Measurements from ENCODE around the gene PSMC3IP.
"Not testable (repeated sequence)": the region's sequence is repeated elsewhere in the genome, so short reads cannot be mapped to it uniquely, and the experiment has no call there.

Gene PSMC3IP

GRCh38 chr17:42541041-42541833 lies 36.3 kb downstream of the PSMC3IP start:
- DNase-seq (ENCODE audit: low read depth in 4 of 4, low spot score in 1 of 4): no peak

DNA sequence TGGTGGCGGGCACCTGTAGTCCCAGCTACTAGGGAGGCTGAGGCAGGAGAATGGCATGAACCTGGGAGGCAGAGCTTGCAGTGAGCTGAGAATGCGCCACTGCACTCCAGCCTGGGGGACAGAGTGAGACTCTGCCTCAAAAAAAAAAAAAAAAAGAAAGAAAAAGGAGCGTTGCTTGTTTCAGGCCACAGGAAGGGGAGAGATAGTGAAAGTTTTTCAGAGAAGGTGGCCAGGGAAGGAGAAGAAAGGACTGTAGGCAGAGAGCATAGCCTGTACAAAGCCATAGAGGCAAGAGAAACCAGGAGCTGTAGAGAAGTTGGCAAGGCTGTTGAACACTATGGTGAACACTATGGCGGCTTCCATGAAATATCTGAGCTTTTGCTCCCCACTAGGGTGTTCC lies 37.0 kb downstream of the PSMC3IP start:
- not testable (repeated sequence) for DNase-seq (ENCODE audit: low read depth in 4 of 4, low spot score in 1 of 4)

DNA sequence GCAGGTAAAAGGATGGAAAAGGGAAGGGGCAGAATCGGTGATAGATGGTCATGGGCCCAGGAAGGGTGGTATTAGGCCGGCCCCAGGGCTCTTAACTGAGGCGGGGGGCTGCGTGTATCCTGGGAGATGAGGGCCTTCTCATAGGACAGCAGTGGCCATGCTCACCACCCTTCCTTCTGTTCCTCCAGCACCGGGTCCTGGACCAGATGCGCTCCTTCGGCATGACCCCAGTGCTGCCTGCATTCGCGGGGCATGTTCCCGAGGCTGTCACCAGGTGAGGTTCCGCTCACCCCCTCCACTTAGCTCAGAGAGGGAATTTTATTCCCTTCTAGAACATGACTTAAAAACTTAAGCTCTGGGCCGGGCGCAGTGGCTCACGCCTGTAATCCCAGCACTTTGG lies 39.0 kb downstream of the PSMC3IP start:
- DNase-seq (ENCODE audit: low read depth in 4 of 4, low spot score in 1 of 4): no peak

DNA sequence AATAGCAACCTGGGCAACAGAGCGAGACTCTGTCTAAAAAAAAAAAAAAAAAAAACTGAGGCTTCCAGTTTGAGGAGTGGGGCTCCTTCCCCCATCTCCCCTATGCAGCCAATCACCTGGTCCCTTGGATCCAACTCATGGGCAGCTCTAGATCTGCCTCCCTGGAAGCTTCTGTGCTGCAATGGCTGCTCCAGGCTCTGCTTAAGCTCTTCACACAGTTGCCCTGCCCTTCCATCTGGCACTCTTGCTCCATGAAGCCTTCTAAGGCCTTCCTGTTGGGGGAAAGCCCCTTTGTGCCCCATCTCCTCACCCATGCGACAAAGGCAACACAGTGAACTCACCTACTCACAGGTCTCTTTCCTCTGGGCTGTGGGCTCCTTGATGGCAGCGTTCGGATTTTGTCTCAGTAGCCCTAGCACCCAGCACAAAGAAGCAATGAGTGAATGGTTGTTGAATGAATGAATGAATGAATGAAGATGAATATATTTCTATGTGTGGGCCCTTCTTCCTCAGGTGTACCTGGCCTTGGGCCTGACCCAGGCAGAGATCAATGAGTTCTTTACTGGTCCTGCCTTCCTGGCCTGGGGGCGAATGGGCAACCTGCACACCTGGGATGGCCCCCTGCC lies 39.6 kb downstream of the PSMC3IP start:
- DNase-seq (ENCODE audit: low read depth in 4 of 4, low spot score in 1 of 4): no peak

GRCh38 chr17:42537156-42537805 lies 40.2 kb downstream of the PSMC3IP start:
- DNase-seq (ENCODE audit: low read depth in 4 of 4, low spot score in 1 of 4): no peak

- peak; percentile 51 to 74 (median 64) for DNase-seq (ENCODE audit: low read depth in 4 of 4, low spot score in 1 of 4)
These were observed 41.0 kb downstream of the PSMC3IP start for GRCh38 chr17:42536372-42537155.

DNA sequence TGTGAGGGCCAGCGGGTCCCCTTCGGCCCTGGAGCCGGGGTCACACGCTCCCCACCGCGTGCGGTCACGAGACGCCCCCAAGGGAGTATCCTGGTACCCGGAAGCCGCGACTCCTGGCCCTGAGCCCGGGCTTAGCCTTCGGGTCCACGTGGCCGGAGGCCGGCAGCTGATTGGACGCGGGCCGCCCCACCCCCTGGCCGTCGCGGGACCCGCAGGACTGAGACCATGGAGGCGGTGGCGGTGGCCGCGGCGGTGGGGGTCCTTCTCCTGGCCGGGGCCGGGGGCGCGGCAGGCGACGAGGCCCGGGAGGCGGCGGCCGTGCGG lies 41.5 kb downstream of the PSMC3IP start, which contains the start of gene NAGLU:
Gene NAGLU, plus strand, starts transcription at position 194 of the 324 bp plus-strand sequence. Its CDS starts 32 bp downstream, at position 226.
- DNase-seq (ENCODE audit: low read depth in 4 of 4, low spot score in 1 of 4): peak; percentile 60 to 87 (median 72)

GRCh38 chr17:42535155-42536047 lies 42.1 kb downstream of the PSMC3IP start:
- DNase-seq (ENCODE audit: low read depth in 4 of 4, low spot score in 1 of 4): no peak

DNA sequence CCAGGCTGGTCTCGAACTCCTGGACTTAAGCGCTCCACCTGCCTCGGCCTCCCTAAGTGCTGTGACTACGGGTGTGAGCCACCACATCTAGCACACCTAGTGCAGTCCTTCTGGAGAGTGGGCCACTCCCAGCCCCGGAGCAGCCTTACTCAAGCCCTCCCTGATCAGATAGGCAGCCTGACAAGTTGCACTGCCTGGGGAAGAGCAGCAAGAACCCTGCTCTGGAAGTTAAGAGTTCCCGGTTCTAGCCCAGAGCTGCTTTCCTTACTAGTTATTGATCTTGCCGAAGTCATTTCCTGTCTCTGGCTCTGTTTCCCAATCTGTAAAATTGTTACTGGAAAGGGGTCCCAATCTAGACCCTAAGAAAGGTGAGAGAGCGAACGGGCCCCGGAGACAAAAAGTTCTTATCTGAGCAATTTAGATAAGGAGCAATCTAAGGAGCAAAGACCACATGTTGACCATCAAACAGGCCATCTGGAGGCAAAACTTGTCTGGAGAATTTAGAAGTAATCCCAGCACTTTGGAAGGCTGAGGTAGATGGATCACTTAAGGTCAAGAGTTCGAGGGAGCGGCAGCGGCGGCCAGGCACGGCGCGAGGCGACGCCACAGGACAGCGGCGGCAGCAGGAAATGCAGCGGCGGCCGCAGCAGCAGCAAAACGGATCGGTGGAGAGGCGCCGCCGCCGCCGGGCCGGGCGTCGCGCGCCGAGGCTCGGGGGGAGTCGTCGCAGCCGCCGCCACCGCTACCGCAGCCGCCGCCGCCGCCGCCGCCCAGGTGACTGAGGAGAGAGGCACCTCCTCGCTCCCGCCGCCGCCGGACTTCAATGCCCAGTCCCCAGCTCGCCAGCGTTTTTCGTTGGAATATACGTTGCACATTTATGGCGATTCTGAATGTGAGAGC lies 45.8 kb downstream of the PSMC3IP start:
- no peak for DNase-seq (ENCODE audit: low read depth in 4 of 4, low spot score in 1 of 4)

DNA sequence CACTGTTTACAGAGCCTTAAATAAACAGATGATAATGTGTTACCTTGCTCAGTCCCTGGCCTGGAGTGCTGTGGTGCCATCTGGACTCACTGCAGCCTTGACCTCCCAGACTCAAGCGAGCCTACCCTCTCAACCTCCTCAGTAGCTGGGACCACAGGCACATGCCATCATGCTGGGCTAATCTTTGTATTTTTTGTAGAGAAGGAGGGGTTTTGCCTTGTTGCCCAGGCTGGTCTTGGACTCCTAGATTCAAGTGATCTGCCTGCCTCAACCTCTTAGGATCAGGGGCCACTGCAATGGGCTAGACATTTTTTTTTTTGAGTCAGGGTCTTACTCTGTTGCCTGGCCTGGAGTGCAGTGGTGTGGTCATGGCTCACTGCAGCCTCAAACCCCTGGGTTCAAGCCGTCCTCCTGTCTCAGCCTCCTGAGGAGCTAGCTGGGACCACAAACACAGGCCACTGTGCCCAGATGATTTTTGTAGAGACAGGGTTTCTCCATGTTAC lies 46.5 kb downstream of the PSMC3IP start:
- no peak for DNase-seq (ENCODE audit: low read depth in 4 of 4, low spot score in 1 of 4)

GRCh38 chr17:42529061-42529460 lies 48.5 kb downstream of the PSMC3IP start:
- no peak for DNase-seq (ENCODE audit: low read depth in 4 of 4, low spot score in 1 of 4)

DNA sequence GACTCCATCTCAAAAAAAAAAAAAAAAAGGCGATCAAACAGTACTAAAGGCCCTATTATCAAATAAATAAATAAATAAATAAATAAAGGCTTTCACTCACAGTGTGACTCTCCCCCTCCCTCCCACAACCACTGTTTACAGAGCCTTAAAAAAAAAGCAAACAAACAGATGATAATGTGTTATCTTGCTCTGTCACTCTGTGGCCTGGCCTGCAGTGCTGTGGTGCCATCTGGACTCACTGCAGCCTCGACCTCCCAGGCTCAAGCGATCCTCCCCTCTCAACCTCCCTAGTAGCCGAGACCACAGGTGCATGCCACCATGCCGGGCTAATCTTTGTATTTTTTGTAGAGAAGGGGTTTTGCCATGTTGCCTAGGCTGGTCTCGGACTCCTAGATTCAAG lies 49.6 kb downstream of the PSMC3IP start:
- DNase-seq (ENCODE audit: low read depth in 4 of 4, low spot score in 1 of 4): no peak

GRCh38 chr17:42526031-42526444 lies 51.5 kb downstream of the PSMC3IP start:
- no peak for DNase-seq (ENCODE audit: low read depth in 4 of 4, low spot score in 1 of 4)

GRCh38 chr17:42525221-42525620 lies 52.3 kb downstream of the PSMC3IP start:
- no peak for DNase-seq (ENCODE audit: low read depth in 4 of 4, low spot score in 1 of 4)

- DNase-seq (ENCODE audit: low read depth in 4 of 4, low spot score in 1 of 4): no peak
These were observed 54.7 kb downstream of the PSMC3IP start for GRCh38 chr17:42522798-42523278.

Data from stimulated activated CD4-positive, alpha-beta T cell treated with anti-CD3 and anti-CD28 coated beads, Interleukin-1b, Interleukin-23, amount 100 ng/mL, for 24 hours (primary cell).